Right lung (tissue), 5 donors: Measurements from ENCODE around the gene HMGCL. TPM values are rescaled to one million over a fixed set of nuclear protein-coding genes. Genes with fewer than 3 reads are reported as not detected.
"Not testable (repeated sequence)": the region's sequence is repeated elsewhere in the genome, so short reads cannot be mapped to it uniquely, and the experiment has no call there.

Source experiments
- DNase-seq, 2 donors: peaks; one replicate each; pipeline ENCODE4 v3.0.0-alpha.2; 2013
- polyA plus RNA-seq, 5 donors: library from polyadenylated mRNA; unstranded; fragments of 120-200 nt; gene quantifications; one replicate each; pipeline versions ENCODE4 v1.2.1 to v1.2.3, GENCODE V29; 2013; ENCODE audit warnings: inconsistent platforms in 1 of 5, low replicate concordance in 1 of 5; ENCODE audit not compliant: insufficient read length in 5 of 5, insufficient read depth in 1 of 5

HMGCL gene
- polyA plus RNA-seq, 5 donors, result 32.3 to 38.6 (median 32.8) TPM

DNA sequence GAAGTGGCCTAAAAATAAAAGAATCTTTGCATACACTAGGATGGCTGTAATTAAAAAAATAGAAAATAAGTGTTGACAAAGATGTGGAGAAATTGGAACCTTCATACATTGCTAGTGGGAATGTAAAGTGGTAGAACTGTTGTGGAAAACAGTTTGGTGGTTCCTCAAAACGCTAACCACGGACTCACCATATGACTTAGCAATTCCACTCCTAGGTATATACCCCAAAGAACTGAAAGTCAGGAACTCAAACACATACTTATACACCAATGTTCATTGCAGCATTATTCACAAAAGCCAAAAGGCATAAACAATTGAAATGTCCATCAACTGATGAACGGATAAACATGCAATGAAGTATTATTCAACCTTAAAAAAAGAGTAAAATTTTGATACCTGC lies 10.8 kb upstream of the HMGCL start:
- no peak for DNase-seq

GRCh38 chr1:23834156-23834555 lies 8.9 kb upstream of the HMGCL start:
- not testable (repeated sequence) for DNase-seq

DNA sequence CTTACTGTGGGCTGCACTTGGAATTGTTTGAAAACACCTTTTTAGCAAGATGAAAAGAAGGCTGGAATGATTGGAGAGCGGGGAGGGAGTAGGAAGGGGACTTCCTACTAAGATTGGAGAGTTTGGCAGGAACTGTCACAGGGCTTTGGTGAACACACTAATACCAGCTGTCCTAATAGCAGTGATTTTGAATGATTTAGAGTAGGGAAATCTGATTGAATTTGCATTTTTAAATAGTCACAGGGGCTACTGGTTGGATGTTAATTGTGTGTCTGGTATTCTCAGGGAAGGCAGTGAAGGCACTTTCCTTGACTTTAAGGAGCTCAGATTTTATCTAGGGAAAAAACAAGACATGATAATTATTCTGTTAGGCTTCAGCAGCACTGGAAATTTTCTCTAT lies 2.5 kb upstream of the HMGCL start:
- no peak for DNase-seq

DNA sequence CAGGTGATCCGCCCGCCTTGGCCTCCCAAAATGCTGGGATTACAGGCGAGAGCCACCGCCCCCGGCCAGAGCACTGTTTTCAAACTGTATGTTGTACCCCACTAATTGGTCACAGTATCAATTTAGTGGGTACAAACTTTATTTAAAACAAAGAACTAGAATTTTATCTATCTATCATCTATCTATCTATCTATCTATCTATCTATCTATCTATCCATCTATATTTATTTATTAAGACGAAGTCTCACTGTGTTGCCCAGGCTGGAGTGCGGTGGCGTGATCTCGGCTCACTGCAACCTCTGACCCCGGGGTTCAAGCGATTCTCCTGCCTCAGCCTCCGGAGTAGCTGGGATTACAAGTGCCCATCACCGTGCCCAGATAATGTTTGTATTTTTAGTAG lies 1.4 kb upstream of the HMGCL start:
- not testable (repeated sequence) for DNase-seq

- no peak for DNase-seq
These were observed 713 bp upstream of the HMGCL start for GRCh38 chr1:23825762-23826522.

- DNase-seq, result no peak
These were observed 536 bp downstream of the HMGCL start for GRCh38 chr1:23824711-23825075.

GRCh38 chr1:23823767-23824166 lies 1.5 kb downstream of the HMGCL start:
- DNase-seq, result no peak

- no peak for DNase-seq
These were observed 7.6 kb downstream of the HMGCL start for GRCh38 chr1:23817633-23818032.

DNA sequence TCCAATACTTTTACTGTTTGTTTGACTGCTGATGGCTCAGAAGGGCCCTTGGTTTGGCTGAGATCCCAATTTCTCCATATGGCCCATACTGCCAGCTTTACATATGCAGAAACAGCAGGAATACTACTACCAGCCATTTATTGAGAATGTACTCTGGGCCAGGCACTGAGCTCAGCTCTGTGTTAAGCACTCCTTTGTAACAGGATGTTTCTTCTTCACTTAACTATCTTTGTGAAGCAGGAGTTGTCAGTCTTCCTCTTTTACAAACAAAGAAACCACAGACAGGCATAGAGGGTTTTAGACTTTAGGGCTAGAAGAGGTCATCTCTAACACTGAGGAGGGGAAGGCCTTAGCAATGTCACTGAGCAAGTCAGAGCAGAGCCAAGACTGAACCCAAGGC lies 8.3 kb downstream of the HMGCL start:
- no peak for DNase-seq

GRCh38 chr1:23816361-23816760 lies 8.9 kb downstream of the HMGCL start:
- no peak for DNase-seq

DNA sequence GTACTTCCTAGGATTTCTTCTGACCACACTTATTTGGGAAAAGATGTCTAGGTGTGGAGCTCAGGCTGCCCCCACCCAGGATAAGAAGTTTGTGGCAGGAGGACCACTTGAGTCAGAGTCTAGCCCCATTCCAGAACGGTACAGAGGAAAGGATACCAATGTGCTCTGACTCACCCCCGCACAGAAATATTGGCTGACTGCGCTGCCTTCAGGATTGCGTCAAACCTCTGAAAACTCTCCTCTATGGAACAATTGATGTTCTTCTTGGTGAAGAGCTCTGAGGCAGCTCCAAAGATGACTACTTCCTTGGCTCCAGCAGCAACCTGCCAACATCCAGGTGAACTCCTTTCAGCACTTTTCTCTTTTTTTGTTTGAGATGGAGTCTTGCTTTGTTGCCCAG lies 11.2 kb downstream of the HMGCL start:
- no peak for DNase-seq

GRCh38 chr1:23810818-23811540 lies 14.2 kb downstream of the HMGCL start:
- no peak for DNase-seq

DNA sequence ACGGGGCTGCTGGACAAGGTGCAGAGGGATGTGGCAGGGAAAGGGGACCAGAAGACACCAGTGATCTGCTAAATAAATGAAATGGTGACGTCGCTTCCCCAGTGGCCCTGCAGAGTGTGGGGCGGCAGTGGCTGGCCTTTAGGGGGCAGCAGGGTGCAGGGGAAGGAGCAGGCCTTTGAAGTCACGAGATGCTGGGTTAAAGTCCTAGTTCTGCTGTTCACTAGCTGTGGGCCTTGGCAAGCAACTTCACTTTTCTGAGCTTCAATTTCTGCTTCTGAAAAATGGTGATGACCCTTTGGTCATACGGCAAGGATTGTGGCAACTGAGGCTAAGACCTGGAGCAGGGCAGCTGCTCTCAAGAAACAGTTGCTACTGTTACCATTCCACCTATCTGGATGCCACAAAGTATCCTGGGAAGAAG lies 15.5 kb downstream of the HMGCL start:
- DNase-seq, result no peak

- DNase-seq, result no peak
These were observed 17.8 kb downstream of the HMGCL start for GRCh38 chr1:23807453-23807852.

GRCh38 chr1:23806280-23806679 lies 18.9 kb downstream of the HMGCL start:
- no peak for DNase-seq

- DNase-seq, result no peak
These were observed 20.2 kb downstream of the HMGCL start for GRCh38 chr1:23805025-23805424.

- DNase-seq, result no peak
These were observed 20.9 kb downstream of the HMGCL start for GRCh38 chr1:23804183-23804835.

DNA sequence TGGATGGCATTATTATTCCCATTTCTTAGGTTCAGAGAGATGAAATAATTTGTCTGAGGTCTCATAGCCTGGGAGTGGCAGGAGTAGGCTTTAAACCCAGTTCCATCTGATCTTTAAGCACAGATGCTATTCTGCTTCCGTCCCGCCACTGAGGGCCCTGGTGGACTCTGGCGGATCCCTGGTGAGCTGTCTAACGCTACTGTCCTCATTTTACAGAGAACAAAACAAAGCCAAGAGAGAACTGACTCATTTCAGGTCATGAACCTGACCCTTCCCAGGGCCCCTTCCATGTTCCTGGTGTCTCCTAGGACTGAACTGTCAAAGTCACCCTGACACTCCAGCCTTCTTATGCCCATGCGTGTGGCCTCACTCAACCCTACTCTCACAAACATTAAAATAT lies 21.6 kb downstream of the HMGCL start:
- DNase-seq, result no peak

DNA sequence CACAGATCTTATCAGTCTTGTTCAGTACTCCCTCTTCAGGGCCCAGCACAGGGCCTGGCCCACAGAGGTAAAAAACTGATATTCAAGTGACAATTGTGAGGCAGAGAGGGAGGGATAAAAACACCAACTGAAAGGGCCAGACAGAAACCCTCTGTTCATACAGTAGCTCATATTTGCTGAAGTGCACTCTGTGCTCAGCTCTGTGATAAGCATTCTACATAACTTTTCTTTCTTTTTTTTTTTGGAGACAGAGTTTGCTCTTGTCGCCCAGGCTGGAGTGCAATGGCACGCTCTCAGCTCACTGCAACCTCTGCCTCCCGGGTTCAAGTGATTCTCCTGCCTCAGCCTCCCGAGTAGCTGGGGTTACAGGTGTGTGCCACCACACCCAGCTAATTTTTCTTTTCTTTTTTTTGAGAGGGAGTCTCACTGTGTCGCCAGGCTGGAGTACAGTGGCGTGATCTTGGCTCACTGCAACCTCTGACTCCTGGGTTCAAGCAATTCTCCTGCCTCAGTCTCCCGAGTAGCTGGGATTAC lies 22.4 kb downstream of the HMGCL start:
- not testable (repeated sequence) for DNase-seq

GRCh38 chr1:23801876-23802275 lies 23.4 kb downstream of the HMGCL start:
- DNase-seq, result no peak

DNA sequence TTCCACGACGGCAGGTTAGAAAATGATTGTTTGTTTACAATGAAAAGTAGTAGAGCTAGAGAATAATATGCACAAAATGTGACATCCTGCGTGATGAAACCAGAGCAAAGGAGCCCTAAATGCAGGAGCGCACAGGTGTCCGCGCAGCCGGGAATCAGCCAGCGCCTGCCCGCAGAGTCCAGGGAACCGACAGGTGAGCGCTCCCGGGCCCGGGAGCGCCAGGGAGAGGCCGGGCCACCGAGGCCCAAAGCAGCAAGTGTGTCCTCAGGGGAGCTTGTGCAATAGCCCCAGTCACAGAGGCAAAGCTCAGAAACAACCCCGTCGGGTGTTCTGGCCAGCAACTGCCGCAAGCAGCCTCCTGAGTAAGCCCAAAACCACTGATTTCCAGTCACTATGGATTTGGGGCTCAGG lies 23.9 kb downstream of the HMGCL start:
- no peak for DNase-seq
